ENCODE measurements around the gene CYB5D1.
A peak's percentile ranks its signal among the peaks of the same experiment; 100 is the strongest.

DNA sequence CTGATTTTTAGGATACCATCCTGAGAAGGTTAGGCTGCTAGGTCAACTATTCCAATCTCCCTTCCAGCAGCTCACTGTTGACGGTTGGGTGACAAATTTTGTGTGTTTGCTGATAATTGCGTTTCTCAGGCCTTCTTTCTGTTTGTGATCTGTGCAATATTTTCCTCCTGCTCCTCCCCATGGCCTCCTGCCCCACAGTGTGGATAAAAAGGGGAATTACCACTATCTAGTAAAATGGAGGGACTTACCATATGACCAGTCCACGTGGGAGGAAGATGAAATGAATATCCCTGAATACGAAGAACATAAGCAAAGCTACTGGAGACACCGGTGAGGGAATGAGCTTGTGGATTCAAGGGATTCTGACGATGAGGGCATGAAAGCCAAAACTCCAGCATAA, 40.0 kb downstream of the CYB5D1 start:
- TF ChIP-seq, protein P1, sequence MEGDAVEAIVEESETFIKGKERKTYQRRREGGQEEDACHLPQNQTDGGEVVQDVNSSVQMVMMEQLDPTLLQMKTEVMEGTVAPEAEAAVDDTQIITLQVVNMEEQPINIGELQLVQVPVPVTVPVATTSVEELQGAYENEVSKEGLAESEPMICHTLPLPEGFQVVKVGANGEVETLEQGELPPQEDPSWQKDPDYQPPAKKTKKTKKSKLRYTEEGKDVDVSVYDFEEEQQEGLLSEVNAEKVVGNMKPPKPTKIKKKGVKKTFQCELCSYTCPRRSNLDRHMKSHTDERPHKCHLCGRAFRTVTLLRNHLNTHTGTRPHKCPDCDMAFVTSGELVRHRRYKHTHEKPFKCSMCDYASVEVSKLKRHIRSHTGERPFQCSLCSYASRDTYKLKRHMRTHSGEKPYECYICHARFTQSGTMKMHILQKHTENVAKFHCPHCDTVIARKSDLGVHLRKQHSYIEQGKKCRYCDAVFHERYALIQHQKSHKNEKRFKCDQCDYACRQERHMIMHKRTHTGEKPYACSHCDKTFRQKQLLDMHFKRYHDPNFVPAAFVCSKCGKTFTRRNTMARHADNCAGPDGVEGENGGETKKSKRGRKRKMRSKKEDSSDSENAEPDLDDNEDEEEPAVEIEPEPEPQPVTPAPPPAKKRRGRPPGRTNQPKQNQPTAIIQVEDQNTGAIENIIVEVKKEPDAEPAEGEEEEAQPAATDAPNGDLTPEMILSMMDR (IDR thresholded peaks at IDR 0.05): peak; percentile 16; the same call in 1 of the 2 replicates
- TF ChIP-seq ZFX (IDR thresholded peaks at IDR 0.05; ENCODE audit: borderline replicate concordance): no peak

All from 22Rv1 (cell line).